Tibial artery (tissue), 4 donors: ENCODE results near the gene RASGRP2.

Experiments used
- DNase-seq, 2 donors: peaks; one replicate each; pipeline ENCODE4 v3.0.0-alpha.2; 2019
- H3K27ac ChIP-seq, 2 donors: fragments of 200-600 bp; sonication (generic) in 1 of 2; 1 replicate in 1 of 2; 2 replicates in 1 of 2; pipeline ENCODE4 v1.5.1; 2018 to 2019; ENCODE audit warnings: mild to moderate bottlenecking in 1 of 2
- H3K27me3 ChIP-seq, 2 donors: fragments of 200-600 bp; sonication (generic) in 1 of 2; one replicate each; pipeline versions ENCODE4 v1.5.1 to v1.6.0; 2016 to 2019
- H3K36me3 ChIP-seq, 3 donors: fragments of 200-600 bp; sonication (generic) in 2 of 3; one replicate each; pipeline ENCODE4 v1.5.1; 2016 to 2019; ENCODE audit warnings: mild to moderate bottlenecking in 2 of 3
- H3K4me1 ChIP-seq, 4 donors: fragments of 200-600 bp; sonication (generic) in 2 of 4; 1 replicate in 3 of 4; 2 replicates in 1 of 4; pipeline ENCODE4 v1.5.1; 2016 to 2019
- H3K4me3 ChIP-seq, 2 donors: fragments of 200-600 bp; sonication (generic) in 1 of 2; 1 replicate in 1 of 2; 2 replicates in 1 of 2; pipeline ENCODE4 v1.5.1; 2018 to 2019; ENCODE audit warnings: mild to moderate bottlenecking in 2 of 2
- H3K9me3 ChIP-seq, 3 donors: fragments of 200-600 bp; sonication (generic) in 1 of 3; one replicate each; pipeline ENCODE4 v1.5.1; 2016 to 2019
- intact Hi-C: fragments of 100-400 bp; cut with DNase I; formaldehyde crosslinking; loops from one replicate; pipeline ENCODE4 v1.15.0; 2023; ENCODE audit warnings: low total_unique reads
- TF ChIP-seq, protein P1 (sequence below), 2 experiments: fragments of 200-600 bp in 1 of 2; fragments of 450-650 bp in 1 of 2; IDR thresholded peaks; one replicate each; pipeline ENCODE4 v1.5.1; 2017 to 2019; ENCODE audit warnings: antibody characterized with exemption in 2 of 2, mild to moderate bottlenecking in 1 of 2, moderate library complexity in 1 of 2

The RASGRP2 gene

DNA sequence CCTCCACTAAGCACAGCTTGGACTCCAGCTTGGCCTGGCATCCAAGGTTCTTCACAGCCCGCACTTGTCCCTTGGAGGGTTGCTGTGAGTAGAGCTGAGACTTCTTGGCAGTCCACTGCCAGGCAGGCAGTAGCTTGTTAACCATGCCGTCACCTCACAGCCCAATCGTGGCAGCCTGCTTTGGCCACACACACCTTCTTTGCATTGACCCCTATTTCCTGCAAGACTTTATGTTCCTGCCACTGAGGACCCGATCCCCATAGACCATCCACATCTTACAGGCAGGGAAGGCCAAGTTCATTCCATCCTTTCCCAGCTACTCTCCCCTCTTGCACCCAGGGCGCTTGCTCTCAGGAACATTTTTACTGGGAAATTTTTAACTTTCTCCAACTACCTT, 18.3 kb upstream of the RASGRP2 start:
- Histone ChIP-seq H3K27me3 (no peaks in the 10 kb centered on the region), H3K27ac (peak overlapping the region; percentile 86 to 93), H3K36me3 (peaks cover 37 to 50% (median 42%) of the 10 kb centered on the region in 3 donors), H3K9me3 (no peaks in the 10 kb centered on the region), H3K4me1 (peaks cover 8 to 74% (median 59%) of the 10 kb centered on the region in 4 donors), H3K4me3 (no peak overlapping the region)
- intact Hi-C loops = no loop called here
- TF ChIP-seq, protein P1, sequence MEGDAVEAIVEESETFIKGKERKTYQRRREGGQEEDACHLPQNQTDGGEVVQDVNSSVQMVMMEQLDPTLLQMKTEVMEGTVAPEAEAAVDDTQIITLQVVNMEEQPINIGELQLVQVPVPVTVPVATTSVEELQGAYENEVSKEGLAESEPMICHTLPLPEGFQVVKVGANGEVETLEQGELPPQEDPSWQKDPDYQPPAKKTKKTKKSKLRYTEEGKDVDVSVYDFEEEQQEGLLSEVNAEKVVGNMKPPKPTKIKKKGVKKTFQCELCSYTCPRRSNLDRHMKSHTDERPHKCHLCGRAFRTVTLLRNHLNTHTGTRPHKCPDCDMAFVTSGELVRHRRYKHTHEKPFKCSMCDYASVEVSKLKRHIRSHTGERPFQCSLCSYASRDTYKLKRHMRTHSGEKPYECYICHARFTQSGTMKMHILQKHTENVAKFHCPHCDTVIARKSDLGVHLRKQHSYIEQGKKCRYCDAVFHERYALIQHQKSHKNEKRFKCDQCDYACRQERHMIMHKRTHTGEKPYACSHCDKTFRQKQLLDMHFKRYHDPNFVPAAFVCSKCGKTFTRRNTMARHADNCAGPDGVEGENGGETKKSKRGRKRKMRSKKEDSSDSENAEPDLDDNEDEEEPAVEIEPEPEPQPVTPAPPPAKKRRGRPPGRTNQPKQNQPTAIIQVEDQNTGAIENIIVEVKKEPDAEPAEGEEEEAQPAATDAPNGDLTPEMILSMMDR (IDR thresholded peaks at IDR 0.05) = no peak
- DNase-seq = no peak

DNA sequence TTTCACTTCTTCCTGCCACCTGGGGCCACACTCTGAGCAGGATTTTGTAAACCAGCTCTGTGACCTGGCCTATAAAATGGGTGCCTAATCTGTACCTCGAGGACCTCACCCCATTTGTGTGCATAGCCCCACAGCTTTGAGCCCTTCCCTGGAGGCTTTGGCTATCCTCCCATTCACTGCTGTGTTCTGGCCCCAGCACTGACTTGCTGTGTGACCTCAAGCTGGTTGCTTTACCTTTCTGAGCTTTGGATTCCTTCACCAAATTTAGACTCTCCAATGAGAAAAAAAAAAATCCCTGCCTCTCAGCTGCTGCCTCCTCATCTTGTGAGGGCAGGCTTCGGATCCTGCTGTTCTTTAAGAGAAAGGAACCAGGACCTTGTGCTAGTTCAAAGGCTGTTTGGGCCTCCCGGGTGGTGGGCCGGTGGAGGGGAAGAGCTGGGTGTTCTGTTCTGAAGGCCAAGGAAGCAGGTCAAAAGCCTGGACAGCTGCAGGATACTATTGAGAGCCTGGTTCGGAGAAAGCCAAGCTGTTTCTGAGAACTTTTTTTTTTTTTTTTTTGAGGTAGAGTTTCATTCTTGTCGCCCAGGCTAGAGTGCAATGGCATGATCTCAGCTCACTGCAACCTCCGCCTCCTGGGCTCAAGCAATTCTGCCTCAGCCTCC, 16.9 kb upstream of the RASGRP2 start:
- DNase-seq = peak; percentile 11 to 62
- Histone ChIP-seq H3K27me3 (no peaks in the 10 kb centered on the region), H3K9me3 (no peaks in the 10 kb centered on the region), H3K4me3 (no peak overlapping the region), H3K27ac (peak overlapping the region; percentile 86 to 93), H3K36me3 (peaks cover 23 to 36% (median 28%) of the 10 kb centered on the region in 3 donors), H3K4me1 (peaks cover 8 to 74% (median 56%) of the 10 kb centered on the region in 4 donors)
- intact Hi-C loops = no loop called here
- TF ChIP-seq, protein P1 (IDR thresholded peaks at IDR 0.05) = no peak

DNA sequence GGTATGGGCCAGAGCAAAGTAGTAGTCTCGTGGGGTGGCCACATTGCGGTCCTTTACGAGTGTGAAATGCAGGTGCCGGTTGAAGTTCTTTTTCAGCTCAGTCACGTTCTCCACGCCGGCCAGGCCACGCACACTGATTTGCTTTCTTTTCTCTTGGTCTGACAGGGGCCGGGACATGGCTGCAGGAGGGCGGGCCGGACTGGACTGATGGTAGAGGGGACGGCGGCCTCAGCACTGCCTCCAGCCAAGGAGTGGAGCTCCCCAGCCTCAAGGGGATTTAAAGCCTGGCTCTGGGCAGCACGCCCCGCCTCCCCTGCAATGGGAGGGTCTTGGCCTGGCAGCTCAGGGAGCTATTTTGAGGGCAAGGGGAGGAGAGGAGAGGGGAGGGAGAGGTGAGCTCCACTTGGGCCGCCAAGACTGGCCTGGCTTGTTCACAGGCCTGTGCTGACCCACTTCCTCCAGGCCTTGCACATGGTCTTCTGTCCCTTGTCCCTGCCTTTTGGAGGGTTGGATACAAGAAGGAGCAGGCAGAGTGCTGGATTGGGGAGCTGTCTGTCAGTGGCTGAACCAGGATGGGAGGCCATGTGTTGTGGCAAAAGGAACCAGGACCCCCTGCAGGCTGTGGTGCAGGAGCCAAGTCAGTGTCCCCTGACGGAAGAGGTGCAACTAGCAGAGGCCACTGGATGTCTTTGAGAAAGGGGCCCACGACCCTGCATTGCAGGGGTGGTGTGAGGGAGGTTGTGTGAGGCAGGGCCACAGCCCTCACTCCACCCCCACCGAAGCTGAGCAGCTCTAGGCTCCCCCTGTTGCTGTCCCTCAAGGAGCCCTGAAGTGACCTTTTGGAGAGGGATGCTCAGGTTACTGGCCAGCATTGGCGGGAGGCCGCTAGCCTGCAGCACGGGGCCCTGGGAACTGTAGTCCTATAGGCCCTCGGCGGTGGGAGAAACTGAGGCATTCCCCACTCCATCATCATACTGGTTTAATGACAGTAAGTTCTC, 16.1 kb upstream of the RASGRP2 start, which contains the start of gene PYGM:
Gene PYGM, minus strand, starts transcription at position 253 of the 998 bp plus-strand sequence. Its CDS starts 76 bp downstream, at position 177.
- peak within 1 kb of the TSS; percentile 86 to 93 for H3K27ac ChIP-seq
- H3K4me3 ChIP-seq = peak within 1 kb of the TSS; percentile 52 to 57
- peaks cover 8 to 68% (median 56%) of the 10 kb centered on the region in 4 donors for H3K4me1 ChIP-seq
- peak; percentile 87 to 97 for DNase-seq
- TF ChIP-seq, protein P1 (IDR thresholded peaks at IDR 0.05) = no peak
- H3K27me3 ChIP-seq = no peaks in the 10 kb centered on the region
- intact Hi-C loops = no loop called here
- H3K36me3 ChIP-seq = peaks cover 14 to 34% (median 19%) of the 10 kb centered on the region in 3 donors
- H3K9me3 ChIP-seq = no peaks in the 10 kb centered on the region

DNA sequence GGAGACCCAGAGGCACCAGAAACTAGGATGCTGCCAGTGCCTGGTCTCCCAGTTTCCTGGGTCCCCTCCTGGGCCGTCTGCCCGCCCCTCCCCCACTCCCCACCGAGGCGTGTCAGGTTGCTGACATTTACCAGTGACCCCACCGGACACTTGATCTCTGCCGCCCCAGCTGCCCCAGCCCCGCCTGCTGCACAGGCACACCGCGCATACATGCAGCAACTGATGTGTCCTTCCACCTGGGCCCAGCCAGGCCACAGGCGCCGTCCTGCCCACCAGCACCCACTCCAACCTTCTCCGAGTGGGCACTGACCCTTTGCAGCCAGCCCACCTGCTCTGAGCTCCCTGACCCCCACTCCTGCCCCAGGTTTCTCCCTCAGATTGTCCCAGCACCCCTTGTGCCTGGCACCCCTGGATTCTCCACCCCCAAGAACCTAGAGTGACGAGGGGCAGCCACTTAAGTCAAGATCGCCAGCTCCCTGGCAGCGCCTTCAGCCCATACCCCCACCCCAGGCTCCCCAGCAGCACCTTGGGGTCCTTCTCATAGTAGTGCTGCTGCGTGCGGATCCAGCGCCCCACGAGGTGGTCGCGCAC, 15.3 kb upstream of the RASGRP2 start:
- intact Hi-C loops = no loop called here
- peak overlapping the region; percentile 86 to 93 for H3K27ac ChIP-seq
- H3K4me3 ChIP-seq = peak overlapping the region; percentile 52 to 57

More for the DNA sequence above, 15.3 kb upstream of the RASGRP2 start:
- Histone ChIP-seq H3K4me1 (peaks cover 8 to 60% (median 52%) of the 10 kb centered on the region in 4 donors), H3K27me3 (no peaks in the 10 kb centered on the region), H3K9me3 (no peaks in the 10 kb centered on the region), H3K36me3 (peaks cover 6 to 34% (median 11%) of the 10 kb centered on the region in 3 donors)
- peak in 1 of 2 donors; percentile 20 for DNase-seq
- TF ChIP-seq, protein P1 (IDR thresholded peaks at IDR 0.05) = no peak
